ENCODE results near the gene IHH.

The IHH gene

DNA sequence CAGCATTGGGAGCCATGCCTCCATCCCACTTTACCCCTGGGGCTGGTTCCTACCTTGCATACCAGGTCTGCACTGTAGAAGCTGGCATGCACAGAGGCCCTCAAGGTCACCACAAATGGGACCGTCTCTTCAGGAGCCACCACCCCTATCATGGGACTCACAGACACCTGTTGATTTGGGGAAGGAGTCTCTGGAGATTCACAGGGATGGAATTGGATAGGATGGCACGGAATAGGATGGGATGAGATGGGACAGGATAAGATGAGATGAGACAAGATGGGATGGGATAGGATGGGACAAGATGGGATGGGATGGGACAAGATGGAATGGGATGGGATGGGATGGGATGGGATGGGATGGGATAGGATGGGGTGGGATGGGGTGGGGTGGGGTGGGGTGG lies 51.4 kb downstream of the IHH start:
- Mint-ChIP-seq H3K36me3 (ENCODE audit: low read depth) (no peaks in the 10 kb centered on the region), H3K9me3 (no peaks in the 10 kb centered on the region), H3K4me1 (no peaks in the 10 kb centered on the region), H3K27me3 (ENCODE audit: low read depth) (peaks cover 94% of the 10 kb centered on the region), H3K4me3 (no peak overlapping the region), H3K27ac (no peak overlapping the region)
- TF ChIP-seq, protein P1, sequence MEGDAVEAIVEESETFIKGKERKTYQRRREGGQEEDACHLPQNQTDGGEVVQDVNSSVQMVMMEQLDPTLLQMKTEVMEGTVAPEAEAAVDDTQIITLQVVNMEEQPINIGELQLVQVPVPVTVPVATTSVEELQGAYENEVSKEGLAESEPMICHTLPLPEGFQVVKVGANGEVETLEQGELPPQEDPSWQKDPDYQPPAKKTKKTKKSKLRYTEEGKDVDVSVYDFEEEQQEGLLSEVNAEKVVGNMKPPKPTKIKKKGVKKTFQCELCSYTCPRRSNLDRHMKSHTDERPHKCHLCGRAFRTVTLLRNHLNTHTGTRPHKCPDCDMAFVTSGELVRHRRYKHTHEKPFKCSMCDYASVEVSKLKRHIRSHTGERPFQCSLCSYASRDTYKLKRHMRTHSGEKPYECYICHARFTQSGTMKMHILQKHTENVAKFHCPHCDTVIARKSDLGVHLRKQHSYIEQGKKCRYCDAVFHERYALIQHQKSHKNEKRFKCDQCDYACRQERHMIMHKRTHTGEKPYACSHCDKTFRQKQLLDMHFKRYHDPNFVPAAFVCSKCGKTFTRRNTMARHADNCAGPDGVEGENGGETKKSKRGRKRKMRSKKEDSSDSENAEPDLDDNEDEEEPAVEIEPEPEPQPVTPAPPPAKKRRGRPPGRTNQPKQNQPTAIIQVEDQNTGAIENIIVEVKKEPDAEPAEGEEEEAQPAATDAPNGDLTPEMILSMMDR (IDR thresholded peaks at IDR 0.05; ENCODE audit: unreplicated experiment in 3 of 3), result no peak
